DOHH2 (cell line): ENCODE data around the gene PRDM16.

ENCODE experiments used
- H3F3A ChIP-seq: fragments of 200-600 bp; sonication (generic), shearing (Covaris generic); 2 replicates; pipeline ENCODE4 v1.6.0; 2016; ENCODE audit warnings: antibody characterized with exemption, mild to moderate bottlenecking; ENCODE audit not compliant: control insufficient read depth, insufficient read depth
- H3K27ac ChIP-seq: fragments of 200-600 bp; sonication (generic); 2 replicates; pipeline ENCODE4 v1.5.1; 2014; ENCODE audit warnings: low read depth, mild to moderate bottlenecking, low read length, moderate library complexity
- H3K27me3 ChIP-seq: fragments of 200-600 bp; sonication (generic); 2 replicates; pipeline ENCODE4 v1.6.1; 2014; ENCODE audit warnings: mild to moderate bottlenecking, low read length, mixed read lengths; ENCODE audit not compliant: control insufficient read depth
- H3K36me3 ChIP-seq: fragments of 200-600 bp; sonication (generic); 2 replicates; pipeline ENCODE4 v1.6.1; 2014; ENCODE audit warnings: mild to moderate bottlenecking, low read length, moderate library complexity, mixed read lengths; ENCODE audit not compliant: control insufficient read depth
- H3K4me1 ChIP-seq: fragments of 200-600 bp; sonication (generic); 2 replicates; pipeline ENCODE4 v1.6.1; 2014; ENCODE audit warnings: mild to moderate bottlenecking, low read length, mixed read lengths; ENCODE audit not compliant: control insufficient read depth
- H3K4me2 ChIP-seq: fragments of 200-600 bp; sonication (generic); 2 replicates; pipeline ENCODE4 v1.6.0; 2014; ENCODE audit warnings: mild to moderate bottlenecking, low read length, moderate library complexity
- H3K4me3 ChIP-seq: fragments of 200-600 bp; sonication (generic); 2 replicates; pipeline ENCODE4 v1.5.1; 2014; ENCODE audit warnings: mild to moderate bottlenecking, low read length, mixed read lengths
- H3K79me2 ChIP-seq: fragments of 200-600 bp; sonication (generic); 2 replicates; pipeline ENCODE4 v1.6.1; 2014; ENCODE audit warnings: mild to moderate bottlenecking, low read length, mixed read lengths; ENCODE audit not compliant: control insufficient read depth
- H3K9me2 ChIP-seq: fragments of 200-600 bp; sonication (generic); replicated peaks from 2 replicates; pipeline ENCODE4 v1.6.1; 2014; ENCODE audit warnings: mild to moderate bottlenecking, low read length, mixed read lengths; ENCODE audit not compliant: control insufficient read depth
- H3K9me3 ChIP-seq: fragments of 200-600 bp; sonication (generic); 2 replicates; pipeline ENCODE4 v1.6.1; 2014; ENCODE audit warnings: antibody characterized with exemption, low read length, mixed read lengths; ENCODE audit not compliant: control insufficient read depth, insufficient read depth
- H4K20me1 ChIP-seq: fragments of 200-600 bp; sonication (generic); 2 replicates; pipeline ENCODE4 v1.6.0; 2014; ENCODE audit warnings: low read depth, mild to moderate bottlenecking, antibody characterized with exemption, low read length, moderate library complexity; ENCODE audit not compliant: control insufficient read depth, insufficient read depth
- CTCF ChIP-seq: fragments of 200-600 bp; sonication (generic); IDR thresholded peaks from one replicate; pipeline ENCODE4 v1.5.1; 2014; ENCODE audit warnings: antibody characterized with exemption, mild to moderate bottlenecking, low read depth, low read length; ENCODE audit not compliant: poor library complexity, severe bottlenecking
- EZH2phosphoT487 ChIP-seq: fragments of 200-600 bp; sonication (generic); IDR thresholded peaks from 2 replicates; pipeline ENCODE4 v1.6.1; 2017; ENCODE audit warnings: borderline replicate concordance, mild to moderate bottlenecking, antibody characterized with exemption, low read length, moderate library complexity, mixed read lengths

Gene PRDM16

GRCh38 chr1:3281735-3282134, 212.7 kb downstream of the PRDM16 start:
- H3K79me2 ChIP-seq, result no peaks in the 10 kb centered on the region
- no peak for TF ChIP-seq EZH2phosphoT487
- TF ChIP-seq CTCF, result no peak
- no peaks in the 10 kb centered on the region for H3K4me1 ChIP-seq
- no peaks in the 10 kb centered on the region for H3K9me2 ChIP-seq
- no peak overlapping the region for H3K4me3 ChIP-seq
- H3F3A ChIP-seq, result no peaks in the 10 kb centered on the region
- H4K20me1 ChIP-seq, result no peaks in the 10 kb centered on the region
- H3K4me2 ChIP-seq, result no peak overlapping the region
- no peak overlapping the region for H3K27ac ChIP-seq
- H3K27me3 ChIP-seq, result no peaks in the 10 kb centered on the region
- H3K9me3 ChIP-seq, result no peaks in the 10 kb centered on the region
- no peaks in the 10 kb centered on the region for H3K36me3 ChIP-seq

- Histone ChIP-seq H3K79me2 (no peaks in the 10 kb centered on the region), H3K4me1 (no peaks in the 10 kb centered on the region), H3K4me3 (no peak overlapping the region), H3F3A (no peaks in the 10 kb centered on the region), H3K4me2 (no peak overlapping the region), H3K27me3 (no peaks in the 10 kb centered on the region), H3K27ac (no peak overlapping the region), H3K9me2 (no peaks in the 10 kb centered on the region), H3K36me3 (no peaks in the 10 kb centered on the region), H4K20me1 (no peaks in the 10 kb centered on the region), H3K9me3 (no peaks in the 10 kb centered on the region)
- no peak for TF ChIP-seq CTCF
Measured at GRCh38 chr1:3282186-3282585, 213.2 kb downstream of the PRDM16 start.

- no peak overlapping the region for H3K27ac ChIP-seq
- H3K36me3 ChIP-seq, result no peaks in the 10 kb centered on the region
- no peaks in the 10 kb centered on the region for H3K9me3 ChIP-seq
- no peak overlapping the region for H3K4me2 ChIP-seq
- no peaks in the 10 kb centered on the region for H3K4me1 ChIP-seq
- H4K20me1 ChIP-seq, result no peaks in the 10 kb centered on the region
- no peaks in the 10 kb centered on the region for H3K9me2 ChIP-seq
- TF ChIP-seq EZH2phosphoT487 (no peak), CTCF (no peak)
- no peak overlapping the region for H3K4me3 ChIP-seq
- H3F3A ChIP-seq, result no peaks in the 10 kb centered on the region
- H3K79me2 ChIP-seq, result no peaks in the 10 kb centered on the region
- no peaks in the 10 kb centered on the region for H3K27me3 ChIP-seq
Measured at GRCh38 chr1:3282656-3283430, 213.8 kb downstream of the PRDM16 start.
